Measurements from ENCODE around the gene TAF8. TPM values are rescaled to one million over a fixed set of nuclear protein-coding genes. Genes with fewer than 3 reads are reported as not detected.

The TAF8 gene
- total and polyA plus RNA-seq, 10 of the 15 experiments (the other 5 are each of a cell fraction or from before 2014, with no cell fraction given), result 11.7 to 30.9 (median 19.9) TPM

DNA sequence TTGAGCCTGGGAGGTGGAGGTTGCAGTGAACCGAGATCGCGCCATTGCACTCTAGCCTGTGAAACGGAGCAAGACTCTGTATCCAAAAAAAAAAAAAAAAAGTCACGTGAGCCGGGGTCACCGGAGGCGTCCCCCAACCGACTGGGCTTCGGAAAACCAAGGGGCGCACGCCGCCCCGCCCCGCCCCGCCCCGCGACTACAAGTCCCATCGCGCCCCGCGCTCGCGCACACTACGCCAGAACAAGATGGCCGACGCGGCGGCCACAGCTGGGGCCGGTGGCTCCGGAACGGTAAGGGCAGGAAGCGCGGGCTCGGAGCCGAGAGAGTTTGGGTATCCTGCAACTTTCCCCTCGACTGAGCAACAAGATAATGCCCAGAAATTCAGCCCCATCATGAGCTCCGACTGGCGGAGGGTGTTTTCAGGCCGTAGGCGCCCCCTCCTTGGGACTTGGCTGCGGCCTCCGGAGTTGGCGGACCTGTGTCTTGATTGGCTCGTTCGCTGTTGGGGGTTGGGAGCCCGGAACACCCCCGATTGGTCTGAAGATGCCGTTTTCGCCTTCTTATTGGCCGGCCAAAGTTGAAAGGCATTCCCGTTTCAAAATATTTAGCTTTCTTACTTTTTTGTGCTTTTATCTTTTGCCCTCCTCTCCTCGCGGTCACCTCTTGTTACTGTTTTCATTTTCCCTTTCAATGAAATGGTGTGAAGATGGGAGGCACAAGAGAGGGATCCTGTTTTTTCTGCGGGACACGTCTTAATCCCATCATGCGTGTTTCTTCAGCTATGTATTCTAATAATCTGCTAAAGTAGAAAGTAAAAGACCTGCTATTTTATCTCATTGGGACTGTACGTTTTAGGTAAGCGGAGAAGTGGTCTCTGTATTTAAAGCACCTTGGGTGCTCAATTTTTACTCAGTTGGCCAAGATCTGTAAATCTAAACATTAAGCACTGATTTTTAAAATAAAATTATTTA is at the start of gene TAF8 (continued):
- TF ChIP-seq, protein P1, sequence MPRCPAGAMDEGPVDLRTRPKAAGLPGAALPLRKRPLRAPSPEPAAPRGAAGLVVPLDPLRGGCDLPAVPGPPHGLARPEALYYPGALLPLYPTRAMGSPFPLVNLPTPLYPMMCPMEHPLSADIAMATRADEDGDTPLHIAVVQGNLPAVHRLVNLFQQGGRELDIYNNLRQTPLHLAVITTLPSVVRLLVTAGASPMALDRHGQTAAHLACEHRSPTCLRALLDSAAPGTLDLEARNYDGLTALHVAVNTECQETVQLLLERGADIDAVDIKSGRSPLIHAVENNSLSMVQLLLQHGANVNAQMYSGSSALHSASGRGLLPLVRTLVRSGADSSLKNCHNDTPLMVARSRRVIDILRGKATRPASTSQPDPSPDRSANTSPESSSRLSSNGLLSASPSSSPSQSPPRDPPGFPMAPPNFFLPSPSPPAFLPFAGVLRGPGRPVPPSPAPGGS (IDR thresholded peaks at IDR 0.05; ENCODE audit: borderline replicate concordance, insufficient read depth, low read depth, low read length, poor library complexity, severe bottlenecking), result no peak
- TF ChIP-seq GATAD2B (conservative IDR thresholded peaks at IDR 0.05; ENCODE audit: low read depth) (no peak; the same call in 1 of the 2 replicates), NFYA (IDR thresholded peaks at IDR 0.05; ENCODE audit: borderline replicate concordance, low read depth, low read length) (no peak), IRF4 (IDR thresholded peaks at IDR 0.05; ENCODE audit: low read depth, low read length) (no peak), DPF2 (IDR thresholded peaks at IDR 0.05) (no peak), ZNF207 (IDR thresholded peaks at IDR 0.05; ENCODE audit: borderline replicate concordance) (peak; percentile 90; the same call in 1 of the 2 replicates), BRCA1 (IDR thresholded peaks at IDR 0.05; ENCODE audit: low read depth, low read length) (no peak), MEF2B (IDR thresholded peaks at IDR 0.05; ENCODE audit: partially characterized antibody, poor library complexity, severe bottlenecking) (no peak), STAT1 (conservative IDR thresholded peaks at IDR 0.05) (0 out of 2 replicates have a peak, but pooled peaks have one; percentile 83), MYB (IDR thresholded peaks at IDR 0.05; ENCODE audit: borderline replicate concordance, low read depth, low read length) (no peak), ZNF217 (IDR thresholded peaks at IDR 0.05) (0 out of 2 replicates have a peak, but pooled peaks have one; percentile 28), SREBF2 (IDR thresholded peaks at IDR 0.05; ENCODE audit: low read length) (no peak), STAT3 (IDR thresholded peaks at IDR 0.05; ENCODE audit: low read depth, low read length) (0 out of 2 replicates have a peak, but pooled peaks have one; percentile 34), NRF1 (conservative IDR thresholded peaks at IDR 0.05; ENCODE audit: low read depth, low read length) (no peak), RAD51 (IDR thresholded peaks at IDR 0.05) (peak; percentile 91; the same call in 1 of the 2 replicates)
- TF ChIP-seq, protein P2, sequence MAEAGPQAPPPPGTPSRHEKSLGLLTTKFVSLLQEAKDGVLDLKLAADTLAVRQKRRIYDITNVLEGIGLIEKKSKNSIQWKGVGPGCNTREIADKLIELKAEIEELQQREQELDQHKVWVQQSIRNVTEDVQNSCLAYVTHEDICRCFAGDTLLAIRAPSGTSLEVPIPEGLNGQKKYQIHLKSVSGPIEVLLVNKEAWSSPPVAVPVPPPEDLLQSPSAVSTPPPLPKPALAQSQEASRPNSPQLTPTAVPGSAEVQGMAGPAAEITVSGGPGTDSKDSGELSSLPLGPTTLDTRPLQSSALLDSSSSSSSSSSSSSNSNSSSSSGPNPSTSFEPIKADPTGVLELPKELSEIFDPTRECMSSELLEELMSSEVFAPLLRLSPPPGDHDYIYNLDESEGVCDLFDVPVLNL (IDR thresholded peaks at IDR 0.05; ENCODE audit: low read depth, low read length), result 0 out of 2 replicates have a peak, but pooled peaks have one; percentile 6
- TF ChIP-seq, protein P3, sequence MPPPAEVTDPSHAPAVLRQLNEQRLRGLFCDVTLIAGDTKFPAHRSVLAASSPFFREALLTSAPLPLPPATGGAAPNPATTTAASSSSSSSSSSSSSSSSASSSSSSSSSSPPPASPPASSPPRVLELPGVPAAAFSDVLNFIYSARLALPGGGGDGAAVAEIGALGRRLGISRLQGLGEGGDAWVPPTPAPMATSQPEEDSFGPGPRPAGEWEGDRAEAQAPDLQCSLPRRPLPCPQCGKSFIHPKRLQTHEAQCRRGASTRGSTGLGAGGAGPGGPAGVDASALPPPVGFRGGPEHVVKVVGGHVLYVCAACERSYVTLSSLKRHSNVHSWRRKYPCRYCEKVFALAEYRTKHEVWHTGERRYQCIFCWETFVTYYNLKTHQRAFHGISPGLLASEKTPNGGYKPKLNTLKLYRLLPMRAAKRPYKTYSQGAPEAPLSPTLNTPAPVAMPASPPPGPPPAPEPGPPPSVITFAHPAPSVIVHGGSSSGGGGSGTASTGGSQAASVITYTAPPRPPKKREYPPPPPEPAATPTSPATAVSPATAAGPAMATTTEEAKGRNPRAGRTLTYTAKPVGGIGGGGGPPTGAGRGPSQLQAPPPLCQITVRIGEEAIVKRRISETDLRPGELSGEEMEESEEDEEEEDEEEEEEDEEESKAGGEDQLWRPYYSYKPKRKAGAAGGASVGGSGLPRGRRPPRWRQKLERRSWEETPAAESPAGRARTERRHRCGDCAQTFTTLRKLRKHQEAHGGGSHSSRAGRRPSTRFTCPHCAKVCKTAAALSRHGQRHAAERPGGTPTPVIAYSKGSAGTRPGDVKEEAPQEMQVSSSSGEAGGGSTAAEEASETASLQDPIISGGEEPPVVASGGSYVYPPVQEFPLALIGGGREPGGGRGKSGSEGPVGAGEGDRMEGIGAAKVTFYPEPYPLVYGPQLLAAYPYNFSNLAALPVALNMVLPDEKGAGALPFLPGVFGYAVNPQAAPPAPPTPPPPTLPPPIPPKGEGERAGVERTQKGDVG (CRISPR knock-in tag; IDR thresholded peaks at IDR 0.05), result no peak
- TF ChIP-seq, protein P4, sequence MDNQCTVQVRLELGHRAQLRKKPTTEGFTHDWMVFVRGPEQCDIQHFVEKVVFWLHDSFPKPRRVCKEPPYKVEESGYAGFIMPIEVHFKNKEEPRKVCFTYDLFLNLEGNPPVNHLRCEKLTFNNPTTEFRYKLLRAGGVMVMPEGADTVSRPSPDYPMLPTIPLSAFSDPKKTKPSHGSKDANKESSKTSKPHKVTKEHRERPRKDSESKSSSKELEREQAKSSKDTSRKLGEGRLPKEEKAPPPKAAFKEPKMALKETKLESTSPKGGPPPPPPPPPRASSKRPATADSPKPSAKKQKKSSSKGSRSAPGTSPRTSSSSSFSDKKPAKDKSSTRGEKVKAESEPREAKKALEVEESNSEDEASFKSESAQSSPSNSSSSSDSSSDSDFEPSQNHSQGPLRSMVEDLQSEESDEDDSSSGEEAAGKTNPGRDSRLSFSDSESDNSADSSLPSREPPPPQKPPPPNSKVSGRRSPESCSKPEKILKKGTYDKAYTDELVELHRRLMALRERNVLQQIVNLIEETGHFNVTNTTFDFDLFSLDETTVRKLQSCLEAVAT (IDR thresholded peaks at IDR 0.05), result peak; percentile 64; the same call in 1 of the 2 replicates
- TF ChIP-seq, protein P5, sequence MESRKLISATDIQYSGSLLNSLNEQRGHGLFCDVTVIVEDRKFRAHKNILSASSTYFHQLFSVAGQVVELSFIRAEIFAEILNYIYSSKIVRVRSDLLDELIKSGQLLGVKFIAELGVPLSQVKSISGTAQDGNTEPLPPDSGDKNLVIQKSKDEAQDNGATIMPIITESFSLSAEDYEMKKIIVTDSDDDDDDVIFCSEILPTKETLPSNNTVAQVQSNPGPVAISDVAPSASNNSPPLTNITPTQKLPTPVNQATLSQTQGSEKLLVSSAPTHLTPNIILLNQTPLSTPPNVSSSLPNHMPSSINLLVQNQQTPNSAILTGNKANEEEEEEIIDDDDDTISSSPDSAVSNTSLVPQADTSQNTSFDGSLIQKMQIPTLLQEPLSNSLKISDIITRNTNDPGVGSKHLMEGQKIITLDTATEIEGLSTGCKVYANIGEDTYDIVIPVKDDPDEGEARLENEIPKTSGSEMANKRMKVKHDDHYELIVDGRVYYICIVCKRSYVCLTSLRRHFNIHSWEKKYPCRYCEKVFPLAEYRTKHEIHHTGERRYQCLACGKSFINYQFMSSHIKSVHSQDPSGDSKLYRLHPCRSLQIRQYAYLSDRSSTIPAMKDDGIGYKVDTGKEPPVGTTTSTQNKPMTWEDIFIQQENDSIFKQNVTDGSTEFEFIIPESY (IDR thresholded peaks at IDR 0.05), result no peak

Data from GM12878 (cell line).